DMS 273 (cell line): ENCODE results near the gene FRRS1L.

Experiments used
- DNase-seq: peaks from one replicate; lab custom pipeline; 2025; ENCODE audit not compliant: unreplicated experiment; lab: John Stamatoyannopoulos, UW

FRRS1L gene

GRCh38 chr9:109176963-109177362 is 9.9 kb upstream of the FRRS1L start:
- no peak for DNase-seq

DNA sequence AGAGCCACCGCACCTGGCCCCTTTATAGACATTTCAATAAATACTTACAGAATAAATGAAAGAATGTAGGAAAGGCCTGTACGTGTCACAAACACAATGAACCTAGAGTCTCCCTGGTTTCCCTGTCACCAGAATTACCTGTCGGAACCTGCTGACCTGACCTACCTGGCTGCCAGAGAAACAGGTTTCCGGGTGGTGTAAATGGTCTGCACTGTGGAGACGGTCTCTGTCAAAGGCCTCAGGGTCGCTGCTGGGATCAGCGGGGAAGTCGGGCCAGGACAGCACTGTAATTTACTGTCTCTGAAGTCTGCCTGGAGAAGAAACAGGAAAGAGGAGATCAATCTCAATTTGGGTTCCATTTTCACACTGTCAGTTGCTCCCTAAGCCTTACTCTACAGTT is 9.3 kb upstream of the FRRS1L start:
- DNase-seq: no peak

DNA sequence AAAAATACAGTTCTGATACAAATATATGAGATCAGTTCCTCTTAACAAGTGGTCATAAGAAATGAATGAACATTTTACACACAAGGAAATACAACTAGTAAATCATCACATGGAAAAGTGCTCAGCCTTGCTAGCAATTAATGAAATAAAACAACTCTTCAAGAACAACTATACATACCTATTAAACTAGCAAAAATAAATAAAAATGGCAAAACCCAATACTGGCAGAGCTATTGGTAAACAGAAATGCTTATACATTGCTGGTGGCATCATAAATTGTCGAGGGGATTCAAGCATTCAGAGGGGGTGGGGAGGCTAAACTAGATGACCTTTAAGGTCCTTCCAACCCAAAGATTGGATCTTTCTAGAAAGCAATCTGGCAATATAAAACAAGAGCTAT is 5.9 kb upstream of the FRRS1L start:
- no peak for DNase-seq

DNA sequence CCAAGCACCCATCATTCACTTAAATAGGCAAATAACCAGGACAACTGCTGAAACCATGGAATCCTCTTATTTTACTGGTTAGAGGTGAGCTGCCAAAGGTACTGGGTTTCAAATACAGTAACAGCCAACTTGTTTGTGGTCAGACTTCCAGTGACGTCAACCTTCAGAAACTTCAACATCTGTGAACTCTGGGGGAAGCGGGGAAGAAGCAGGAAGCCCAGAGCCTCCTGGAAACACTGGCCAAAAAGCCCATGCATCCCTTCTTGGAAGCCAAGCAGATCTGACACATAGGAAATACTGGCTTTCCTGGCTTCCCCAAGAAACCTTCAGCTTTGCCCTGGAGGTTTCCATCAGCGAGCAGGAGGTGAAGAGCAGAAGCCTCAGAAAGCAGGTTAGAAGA is 4.9 kb upstream of the FRRS1L start:
- peak; percentile 16 for DNase-seq

DNA sequence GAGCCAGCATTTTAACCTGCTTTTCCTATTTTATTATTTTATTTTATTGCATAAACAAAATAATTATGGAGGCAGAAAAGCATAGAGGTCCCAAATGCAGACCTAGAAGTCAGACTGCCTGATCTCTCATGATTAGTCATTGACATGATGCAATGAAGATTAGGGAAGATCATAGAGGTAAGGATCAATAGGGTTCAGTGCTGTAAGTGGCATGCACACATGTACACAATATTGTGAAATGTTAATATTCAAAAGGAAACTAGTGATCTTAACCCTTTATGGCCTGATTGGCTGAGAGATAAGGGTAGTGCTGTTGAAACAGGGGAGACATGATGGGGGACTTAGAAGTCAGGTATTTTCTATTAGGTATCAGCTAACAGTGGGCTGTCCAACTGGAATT is 1.1 kb upstream of the FRRS1L start:
- DNase-seq: no peak

DNA sequence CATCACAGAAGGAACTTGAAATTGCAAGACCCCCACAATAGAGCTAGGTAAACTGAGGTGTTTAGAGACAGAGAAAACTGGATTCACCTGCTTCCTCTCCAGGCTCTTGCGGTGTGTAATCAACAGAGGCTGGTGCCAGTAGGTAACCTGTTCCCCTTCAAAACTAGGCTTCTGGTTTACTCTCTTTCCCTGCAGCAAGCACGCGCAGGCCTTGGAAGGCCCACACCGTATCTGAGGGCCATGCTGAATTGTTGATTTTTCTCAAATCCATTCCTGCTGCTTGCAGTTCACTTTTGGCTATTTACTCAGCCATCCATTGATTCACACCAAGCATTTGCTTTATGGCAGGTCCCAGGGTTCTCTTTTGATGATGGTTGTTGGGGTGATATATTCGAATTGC is 667 bp upstream of the FRRS1L start:
- DNase-seq: peak; percentile 8

DNA sequence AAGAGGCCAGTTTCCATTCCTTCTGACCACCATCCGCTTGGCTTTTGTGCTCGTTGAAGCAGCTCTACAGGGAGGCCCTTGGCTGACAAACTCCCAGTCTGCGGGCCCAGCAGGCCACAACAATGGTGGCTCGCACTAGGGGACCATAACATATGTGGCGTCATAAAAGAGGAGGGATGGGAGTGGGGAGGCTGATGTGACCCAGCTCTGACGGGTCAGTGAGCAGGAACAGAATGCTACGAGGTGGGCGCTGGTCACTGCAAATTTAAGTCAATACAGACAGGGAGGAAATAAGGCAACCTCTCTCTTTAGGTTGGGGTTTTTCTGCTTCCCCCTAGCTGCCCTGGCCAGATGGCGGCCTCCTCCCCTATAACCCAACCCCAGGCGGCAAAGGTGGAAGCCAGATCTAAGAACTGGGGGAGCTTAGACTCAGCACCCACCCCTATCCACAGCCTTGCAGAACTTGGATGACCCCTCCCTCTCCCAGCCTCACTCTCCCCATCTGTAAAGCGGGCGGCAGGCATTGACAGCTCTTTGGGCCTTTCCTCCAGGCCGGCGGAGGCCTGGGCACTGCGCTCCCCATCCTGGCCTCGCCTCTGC is 778 bp downstream of the FRRS1L start:
- DNase-seq: no peak

GRCh38 chr9:109164042-109164441 is 3.0 kb downstream of the FRRS1L start:
- no peak for DNase-seq

- no peak for DNase-seq
Measured at GRCh38 chr9:109163194-109163593, 3.9 kb downstream of the FRRS1L start.

DNA sequence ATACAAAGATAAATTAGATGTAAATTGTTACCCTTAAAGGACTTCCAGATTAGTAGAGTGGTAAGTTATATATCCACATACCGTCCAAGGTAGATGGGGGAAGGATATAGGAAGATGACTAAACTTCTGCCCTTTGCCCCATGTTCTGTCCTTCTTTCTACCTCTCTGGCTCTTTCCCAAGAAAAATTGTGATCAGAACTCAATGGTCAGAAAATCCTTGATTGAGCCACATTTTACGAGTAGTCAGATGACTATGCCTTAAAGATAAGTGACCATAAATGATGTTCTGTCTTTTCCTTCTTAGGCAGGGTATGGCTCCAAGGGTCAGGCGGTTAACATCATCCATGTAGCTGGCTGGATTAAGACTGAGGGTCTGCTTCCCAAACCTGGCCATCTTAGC is 4.4 kb downstream of the FRRS1L start:
- no peak for DNase-seq

GRCh38 chr9:109161471-109161870 is 5.6 kb downstream of the FRRS1L start:
- no peak for DNase-seq

- DNase-seq: no peak
Measured at GRCh38 chr9:109159583-109159982, 7.5 kb downstream of the FRRS1L start.

DNA sequence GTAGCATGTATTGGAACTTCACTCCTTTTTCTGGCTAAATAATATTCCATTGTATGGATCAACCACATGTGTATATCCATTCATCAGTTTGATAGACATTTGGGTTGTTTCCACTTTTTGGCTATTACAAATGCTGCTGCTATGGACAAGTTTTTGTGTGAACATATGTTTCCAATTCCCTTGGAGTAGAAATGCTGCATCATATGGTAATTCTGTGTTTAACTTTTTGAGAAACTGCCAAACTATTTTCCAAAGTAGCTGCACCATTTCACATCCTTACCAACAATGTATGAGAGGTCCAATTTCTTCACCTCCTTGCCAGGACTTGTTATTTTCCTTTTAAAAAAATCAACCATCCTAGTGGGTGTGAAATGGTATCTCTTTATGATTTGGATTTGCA is 8.4 kb downstream of the FRRS1L start:
- DNase-seq: peak; percentile 15

DNA sequence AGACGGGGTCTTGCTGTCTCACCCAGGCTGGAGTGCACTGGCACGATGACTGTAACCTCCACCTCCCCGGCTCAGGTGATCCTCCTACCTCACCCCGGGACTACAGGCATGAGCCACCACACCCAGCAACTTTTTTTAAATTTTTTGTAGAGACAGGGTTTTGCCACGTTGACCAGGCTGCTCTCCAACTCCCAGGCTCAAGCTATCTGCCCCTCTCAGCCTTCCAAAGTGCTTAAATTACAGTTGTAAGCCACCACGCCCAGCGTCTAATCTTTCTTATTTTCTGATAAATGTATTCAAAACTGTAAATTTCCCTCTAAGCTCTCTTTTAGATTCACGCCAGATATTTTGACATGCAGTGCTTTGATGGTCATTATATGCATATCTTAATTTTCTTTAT is 10.3 kb downstream of the FRRS1L start:
- no peak for DNase-seq

DNA sequence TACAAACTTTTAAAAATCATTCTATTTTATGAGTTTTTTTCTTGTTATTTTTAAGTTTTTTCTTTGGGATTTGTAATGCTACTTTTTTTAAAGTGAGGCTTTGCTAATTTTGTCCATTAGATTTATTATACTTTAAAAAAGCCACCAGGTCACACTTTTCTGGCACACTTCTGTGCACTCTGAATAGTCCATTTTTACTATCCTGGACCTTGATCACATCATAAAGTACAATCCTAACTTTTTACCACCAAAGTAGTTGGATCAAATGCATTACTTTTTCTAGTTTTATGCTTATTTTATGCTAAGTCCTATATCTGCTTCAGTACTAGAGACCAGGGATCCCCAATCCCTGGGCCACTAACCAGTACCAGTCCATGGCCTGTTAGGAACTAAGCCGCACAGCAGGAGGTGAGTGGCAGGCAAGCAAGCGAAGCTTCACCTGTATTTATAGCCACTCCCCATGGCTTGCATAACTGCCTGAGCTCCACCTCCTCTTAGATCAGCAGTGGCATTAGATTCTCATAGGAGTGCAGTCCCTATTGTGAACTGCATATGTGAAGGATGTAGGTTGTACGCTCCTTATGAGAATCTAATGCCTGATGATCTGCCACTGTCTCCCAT is 16.0 kb downstream of the FRRS1L start:
- DNase-seq: no peak

GRCh38 chr9:109149722-109150121 is 17.3 kb downstream of the FRRS1L start:
- no peak for DNase-seq

DNA sequence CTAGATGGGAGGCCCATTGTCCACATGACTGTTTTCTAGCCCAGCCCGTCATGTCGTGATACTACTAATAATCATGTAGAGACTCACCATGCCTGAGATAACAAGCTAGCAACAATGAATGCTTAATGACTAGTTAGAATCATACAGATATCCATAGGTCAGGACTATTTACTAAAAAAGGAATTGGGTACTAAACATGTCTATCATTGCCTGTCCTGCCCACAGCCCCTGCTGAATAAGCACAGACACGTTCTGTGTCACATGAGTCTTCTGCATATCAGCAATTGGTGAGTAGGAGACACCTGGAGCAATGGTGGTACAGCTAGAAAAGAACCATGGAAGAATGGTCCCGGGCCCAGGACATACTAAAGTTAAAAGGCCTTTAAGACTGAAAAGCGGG is 18.0 kb downstream of the FRRS1L start:
- no peak for DNase-seq

GRCh38 chr9:109145051-109145450 is 22.0 kb downstream of the FRRS1L start:
- no peak for DNase-seq

GRCh38 chr9:109143881-109144562 is 23.0 kb downstream of the FRRS1L start:
- peak; percentile 61 for DNase-seq

DNA sequence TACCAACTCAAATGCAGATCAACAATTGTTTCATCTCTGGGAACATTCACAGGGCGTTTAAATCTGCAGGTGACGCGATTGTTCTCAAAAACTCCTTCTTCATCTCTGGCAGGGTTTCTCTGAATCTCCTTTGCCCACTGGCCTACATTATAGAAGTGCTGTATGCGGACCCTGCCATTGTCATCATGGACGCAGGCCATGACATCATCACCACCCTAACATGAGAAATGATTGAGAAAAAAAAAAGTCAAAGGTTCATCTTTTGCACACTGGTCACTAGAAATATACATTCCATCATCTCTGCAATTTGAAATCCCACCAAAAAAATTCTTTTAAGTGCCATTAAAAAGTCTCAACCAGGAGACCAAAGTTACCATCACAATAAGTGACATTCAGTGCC is 25.7 kb downstream of the FRRS1L start:
- no peak for DNase-seq

GRCh38 chr9:109139851-109140250 is 27.2 kb downstream of the FRRS1L start:
- DNase-seq: no peak

DNA sequence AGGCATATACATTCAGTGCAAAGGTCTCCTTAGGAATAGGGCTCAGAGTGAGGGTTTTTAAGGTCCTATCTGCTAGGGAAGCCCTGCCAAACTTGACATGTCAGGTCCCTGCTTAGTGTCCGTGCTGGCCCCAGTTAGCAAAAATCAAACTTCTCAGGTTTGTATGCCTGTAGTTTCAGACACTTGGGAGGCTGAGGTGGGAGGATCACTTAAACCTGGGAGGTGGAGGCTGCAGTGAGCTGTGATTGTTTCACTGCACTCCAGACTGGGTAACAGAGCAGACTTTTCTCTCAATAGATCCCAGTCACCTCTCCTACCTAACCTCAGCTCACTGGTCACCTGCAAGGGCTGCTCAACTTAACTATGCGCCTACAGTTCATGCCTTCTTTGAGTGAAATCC is 28.6 kb downstream of the FRRS1L start:
- DNase-seq: no peak

GRCh38 chr9:109134167-109134578 is 32.9 kb downstream of the FRRS1L start:
- no peak for DNase-seq
